ENCODE data around the gene C10orf90. TPM values are rescaled to one million over a fixed set of nuclear protein-coding genes. Genes with fewer than 3 reads are reported as not detected.

Gene C10orf90
- total RNA-seq, 4 donors from 2014 or later: 0.33 to 1.2 (median 1.1) TPM; not detected in 1

DNA sequence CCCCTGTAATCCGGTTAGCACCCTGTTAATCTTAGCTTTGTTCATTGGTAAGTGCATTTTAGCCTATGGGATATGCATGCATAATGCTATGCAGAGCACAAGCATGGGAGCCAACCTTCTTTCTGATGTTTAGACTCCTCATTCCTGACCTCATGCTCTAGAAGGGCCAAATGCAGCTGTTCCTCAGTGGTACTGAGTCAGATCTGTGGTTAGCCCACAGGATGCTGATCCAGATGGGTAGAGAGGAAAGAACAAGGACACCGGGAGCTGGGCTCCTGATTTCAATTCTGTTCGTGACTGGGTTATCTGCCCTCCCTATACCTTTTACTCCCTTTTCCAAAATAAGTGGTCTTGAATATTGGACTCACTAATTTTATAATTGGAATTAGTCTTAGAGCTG is 31.7 kb upstream of the C10orf90 start:
- TF ChIP-seq, protein P1, sequence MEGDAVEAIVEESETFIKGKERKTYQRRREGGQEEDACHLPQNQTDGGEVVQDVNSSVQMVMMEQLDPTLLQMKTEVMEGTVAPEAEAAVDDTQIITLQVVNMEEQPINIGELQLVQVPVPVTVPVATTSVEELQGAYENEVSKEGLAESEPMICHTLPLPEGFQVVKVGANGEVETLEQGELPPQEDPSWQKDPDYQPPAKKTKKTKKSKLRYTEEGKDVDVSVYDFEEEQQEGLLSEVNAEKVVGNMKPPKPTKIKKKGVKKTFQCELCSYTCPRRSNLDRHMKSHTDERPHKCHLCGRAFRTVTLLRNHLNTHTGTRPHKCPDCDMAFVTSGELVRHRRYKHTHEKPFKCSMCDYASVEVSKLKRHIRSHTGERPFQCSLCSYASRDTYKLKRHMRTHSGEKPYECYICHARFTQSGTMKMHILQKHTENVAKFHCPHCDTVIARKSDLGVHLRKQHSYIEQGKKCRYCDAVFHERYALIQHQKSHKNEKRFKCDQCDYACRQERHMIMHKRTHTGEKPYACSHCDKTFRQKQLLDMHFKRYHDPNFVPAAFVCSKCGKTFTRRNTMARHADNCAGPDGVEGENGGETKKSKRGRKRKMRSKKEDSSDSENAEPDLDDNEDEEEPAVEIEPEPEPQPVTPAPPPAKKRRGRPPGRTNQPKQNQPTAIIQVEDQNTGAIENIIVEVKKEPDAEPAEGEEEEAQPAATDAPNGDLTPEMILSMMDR (IDR thresholded peaks at IDR 0.05; ENCODE audit: low read depth): no peak

GRCh38 chr10:126701526-126701925 is 31.0 kb upstream of the C10orf90 start:
- TF ChIP-seq, protein P1 (IDR thresholded peaks at IDR 0.05; ENCODE audit: low read depth): no peak

DNA sequence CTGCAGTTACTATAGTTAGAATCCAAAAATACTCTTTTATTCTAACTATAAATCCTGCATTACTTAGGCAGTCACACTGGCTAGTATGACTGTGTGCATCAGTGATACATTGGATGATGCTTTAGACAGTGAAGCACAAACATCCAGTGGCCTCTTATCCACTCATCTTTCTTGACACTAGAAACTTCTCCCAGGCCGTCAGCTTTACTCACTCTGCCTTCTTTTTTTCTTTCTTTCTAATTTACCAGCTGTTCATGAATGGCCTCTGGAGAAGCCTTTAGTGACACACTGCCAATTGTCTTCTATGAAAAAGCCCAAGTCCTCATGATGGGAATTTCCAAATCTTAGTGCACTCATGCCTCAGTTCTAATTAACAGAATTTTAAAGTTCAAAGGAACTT is 26.2 kb upstream of the C10orf90 start:
- TF ChIP-seq, protein P1 (IDR thresholded peaks at IDR 0.05; ENCODE audit: low read depth): no peak

DNA sequence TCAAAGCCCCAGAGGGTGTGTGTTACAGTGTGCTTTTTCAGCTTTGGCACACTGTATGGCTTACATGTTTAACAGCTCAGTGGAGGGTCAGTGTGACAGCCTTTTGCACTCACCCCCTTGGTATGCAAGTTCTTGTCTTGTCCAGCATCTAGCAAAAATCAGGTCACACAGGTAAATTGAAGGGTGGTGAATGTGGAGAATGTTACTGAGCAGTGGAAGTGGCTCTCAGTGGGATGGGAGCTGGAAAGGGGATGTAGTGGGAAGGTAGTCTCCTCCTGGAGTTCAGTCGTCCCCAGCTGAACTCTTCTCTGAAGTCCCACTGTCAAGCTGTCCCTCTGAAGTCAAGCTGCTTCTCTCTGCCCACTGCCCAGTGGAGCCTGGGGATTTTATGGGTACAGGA is 21.0 kb upstream of the C10orf90 start:
- TF ChIP-seq, protein P1 (IDR thresholded peaks at IDR 0.05; ENCODE audit: low read depth): no peak

- TF ChIP-seq, protein P1 (IDR thresholded peaks at IDR 0.05; ENCODE audit: low read depth): no peak
These were observed 20.0 kb upstream of the C10orf90 start for GRCh38 chr10:126690534-126690933.

DNA sequence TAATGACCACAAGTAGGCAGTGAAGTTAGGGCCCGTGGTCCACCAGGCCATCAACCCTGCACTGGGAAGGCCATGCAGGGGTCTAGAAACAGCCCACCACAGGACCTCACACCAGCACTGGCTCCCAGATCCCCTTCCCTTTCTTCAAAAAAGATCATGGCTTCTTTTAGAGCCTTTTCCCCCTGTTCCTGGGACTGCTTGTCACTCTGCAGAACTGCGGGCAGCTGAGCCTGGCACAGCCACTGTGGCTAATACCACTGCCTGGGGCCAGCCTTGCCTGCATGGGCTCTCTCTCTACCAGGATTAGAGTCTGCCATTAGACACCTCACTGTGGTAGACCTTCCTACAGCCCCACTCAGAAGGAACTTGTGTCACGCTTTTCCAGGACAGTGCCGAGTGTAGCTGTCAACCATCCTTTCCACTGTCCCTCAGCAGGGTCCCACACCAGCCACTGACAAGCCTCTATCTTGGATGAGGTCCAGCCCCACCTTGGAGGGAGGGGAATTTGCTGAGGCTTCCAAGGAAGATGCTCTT is 19.0 kb upstream of the C10orf90 start:
- TF ChIP-seq, protein P1 (IDR thresholded peaks at IDR 0.05; ENCODE audit: low read depth): no peak

- TF ChIP-seq, protein P1 (IDR thresholded peaks at IDR 0.05; ENCODE audit: low read depth): no peak
These were observed 16.7 kb upstream of the C10orf90 start for GRCh38 chr10:126687121-126687606.
